Smooth muscle cell (in vitro differentiated cells): ENCODE data around the gene PRF1. TPM values are rescaled to one million over a fixed set of nuclear protein-coding genes. Genes with fewer than 3 reads are reported as not detected.
A peak's percentile ranks its signal among the peaks of the same experiment; 100 is the strongest.
"Not testable (repeated sequence)": the region's sequence is repeated elsewhere in the genome, so short reads cannot be mapped to it uniquely, and the experiment has no call there.

Experiments used
- DNase-seq: peaks from one replicate; lab custom pipeline; 2025; ENCODE audit not compliant: unreplicated experiment; lab: John Stamatoyannopoulos, UW
- H2AFZ ChIP-seq: fragments of 200-600 bp; sonication (generic); 2 replicates; pipeline ENCODE4 v1.6.0; 2016; ENCODE audit warnings: antibody characterized with exemption, low read depth, mild to moderate bottlenecking
- H3F3A ChIP-seq: fragments of 200-600 bp; sonication (generic); 2 replicates; pipeline ENCODE4 v1.6.0; 2017; ENCODE audit warnings: antibody characterized with exemption, low read depth
- H3K27ac ChIP-seq: fragments of 200-600 bp; sonication (generic); 2 replicates; pipeline ENCODE4 v1.5.1; 2016; ENCODE audit warnings: low read depth, mild to moderate bottlenecking
- H3K27me3 ChIP-seq: fragments of 200-600 bp; sonication (generic); 2 replicates; pipeline ENCODE4 v1.6.1; 2016; ENCODE audit warnings: low read depth, mild to moderate bottlenecking
- H3K36me3 ChIP-seq: fragments of 200-600 bp; sonication (generic); 2 replicates; pipeline ENCODE4 v1.5.1; 2016; ENCODE audit warnings: low read depth
- H3K4me1 ChIP-seq: fragments of 200-600 bp; sonication (generic); 2 replicates; pipeline ENCODE4 v1.5.1; 2016; ENCODE audit warnings: low read depth
- H3K4me2 ChIP-seq: fragments of 200-600 bp; sonication (generic); 2 replicates; pipeline ENCODE4 v1.6.0; 2016; ENCODE audit warnings: mild to moderate bottlenecking
- H3K4me3 ChIP-seq: fragments of 200-600 bp; sonication (generic); 2 replicates; pipeline ENCODE4 v1.5.1; 2016; ENCODE audit warnings: mild to moderate bottlenecking
- H3K79me2 ChIP-seq: fragments of 200-600 bp; sonication (generic); 2 replicates; pipeline ENCODE4 v1.6.0; 2016; ENCODE audit warnings: low read depth, mild to moderate bottlenecking
- H3K9ac ChIP-seq: fragments of 200-600 bp; sonication (generic); 2 replicates; pipeline ENCODE4 v1.6.0; 2016; ENCODE audit warnings: low read depth
- H3K9me3 ChIP-seq: fragments of 200-600 bp; sonication (generic); replicated peaks from 2 replicates; pipeline ENCODE4 v1.5.1; 2016; ENCODE audit warnings: low read depth
- H4K20me1 ChIP-seq: fragments of 200-600 bp; sonication (generic); 2 replicates; pipeline ENCODE4 v1.6.0; 2016; ENCODE audit warnings: low read depth
- WGBS: methylation state at CpG from one replicate; pipeline ENCODE4 v1.1.7; 2016; ENCODE audit warnings: low lambda C conversion rate; 5-methylcytosine and 5-hydroxymethylcytosine counted together
- polyA plus RNA-seq: library from polyadenylated mRNA; unstranded; fragments of >200 nt; fragmentation: Nextera tagmentation; extraction: Ambion mirVana; gene quantifications from 2 replicates; pipeline ENCODE4 v1.2.1, GENCODE V29; 2016
- total RNA-seq: library from RNA; depleted of rRNA; stranded (reverse); fragments of >200 nt; gene quantifications from 2 replicates; pipeline ENCODE4 v1.2.3, GENCODE V29; 2014
- TF ChIP-seq, protein P1 (sequence below): fragments of 200-600 bp; sonication (generic); IDR thresholded peaks from 2 replicates; pipeline ENCODE4 v1.5.1; 2017; ENCODE audit warnings: borderline replicate concordance, mild to moderate bottlenecking, antibody characterized with exemption; ENCODE audit not compliant: insufficient read depth, poor library complexity, severe bottlenecking

Gene PRF1
- total and polyA plus RNA-seq, 2 experiments from 2014 or later, result not detected

DNA sequence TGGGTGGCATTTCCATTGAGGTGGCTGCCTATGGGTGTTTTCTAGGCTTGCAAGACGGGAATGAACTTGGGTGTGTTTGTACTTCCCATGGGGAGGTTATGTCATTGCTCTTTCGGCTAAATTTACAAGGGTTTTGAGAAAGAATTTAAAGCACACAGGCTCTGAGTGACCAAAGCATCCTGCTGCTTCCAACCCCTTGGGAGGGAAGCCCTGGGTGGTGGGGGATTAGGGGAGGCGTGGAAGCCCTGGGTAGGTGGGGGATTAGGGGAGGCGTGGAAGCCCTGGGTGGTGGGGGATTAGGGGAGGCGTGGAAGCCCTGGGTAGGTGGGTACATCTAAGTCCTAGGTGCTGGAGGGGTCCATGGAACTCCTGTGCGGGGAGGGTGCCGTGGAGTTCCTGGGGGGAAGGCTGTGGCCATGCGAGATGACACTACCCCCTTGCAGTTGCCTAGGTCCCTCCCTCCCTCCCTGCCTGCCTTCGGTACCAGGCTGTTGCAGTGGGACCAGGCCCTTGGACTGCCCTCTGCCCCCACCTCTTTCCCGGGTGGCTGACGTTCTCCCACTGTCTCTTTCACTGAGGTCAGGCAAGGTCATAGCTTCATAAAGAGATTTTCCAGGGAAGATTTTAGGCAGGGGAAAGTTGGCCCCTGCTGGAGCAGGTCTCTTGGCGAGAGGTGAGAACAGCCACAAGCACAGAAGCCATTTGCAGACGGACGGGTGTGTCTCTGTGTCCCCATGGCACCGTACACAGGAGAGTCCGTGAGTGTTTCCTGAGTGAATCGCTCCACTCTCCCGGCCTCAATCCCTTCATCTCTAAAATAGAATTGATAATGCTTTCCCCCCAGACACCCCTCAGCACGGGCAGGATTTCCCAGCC is 19.5 kb downstream of the PRF1 start:
- Histone ChIP-seq H3K27ac (no peak overlapping the region), H3K36me3 (no peaks in the 10 kb centered on the region), H3K4me1 (peaks cover 10% of the 10 kb centered on the region), H3K27me3 (no peaks in the 10 kb centered on the region), H4K20me1 (no peaks in the 10 kb centered on the region), H3K9ac (no peak overlapping the region), H3K79me2 (no peaks in the 10 kb centered on the region), H3K9me3 (no peaks in the 10 kb centered on the region), H2AFZ (no peak overlapping the region), H3K4me3 (no peak overlapping the region), H3K4me2 (no peak overlapping the region), H3F3A (no peaks in the 10 kb centered on the region)
- 77% methylated on average over 19 of the region's 19 CpGs for WGBS
- DNase-seq, result no peak
- TF ChIP-seq, protein P1, sequence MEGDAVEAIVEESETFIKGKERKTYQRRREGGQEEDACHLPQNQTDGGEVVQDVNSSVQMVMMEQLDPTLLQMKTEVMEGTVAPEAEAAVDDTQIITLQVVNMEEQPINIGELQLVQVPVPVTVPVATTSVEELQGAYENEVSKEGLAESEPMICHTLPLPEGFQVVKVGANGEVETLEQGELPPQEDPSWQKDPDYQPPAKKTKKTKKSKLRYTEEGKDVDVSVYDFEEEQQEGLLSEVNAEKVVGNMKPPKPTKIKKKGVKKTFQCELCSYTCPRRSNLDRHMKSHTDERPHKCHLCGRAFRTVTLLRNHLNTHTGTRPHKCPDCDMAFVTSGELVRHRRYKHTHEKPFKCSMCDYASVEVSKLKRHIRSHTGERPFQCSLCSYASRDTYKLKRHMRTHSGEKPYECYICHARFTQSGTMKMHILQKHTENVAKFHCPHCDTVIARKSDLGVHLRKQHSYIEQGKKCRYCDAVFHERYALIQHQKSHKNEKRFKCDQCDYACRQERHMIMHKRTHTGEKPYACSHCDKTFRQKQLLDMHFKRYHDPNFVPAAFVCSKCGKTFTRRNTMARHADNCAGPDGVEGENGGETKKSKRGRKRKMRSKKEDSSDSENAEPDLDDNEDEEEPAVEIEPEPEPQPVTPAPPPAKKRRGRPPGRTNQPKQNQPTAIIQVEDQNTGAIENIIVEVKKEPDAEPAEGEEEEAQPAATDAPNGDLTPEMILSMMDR, result no peak

DNA sequence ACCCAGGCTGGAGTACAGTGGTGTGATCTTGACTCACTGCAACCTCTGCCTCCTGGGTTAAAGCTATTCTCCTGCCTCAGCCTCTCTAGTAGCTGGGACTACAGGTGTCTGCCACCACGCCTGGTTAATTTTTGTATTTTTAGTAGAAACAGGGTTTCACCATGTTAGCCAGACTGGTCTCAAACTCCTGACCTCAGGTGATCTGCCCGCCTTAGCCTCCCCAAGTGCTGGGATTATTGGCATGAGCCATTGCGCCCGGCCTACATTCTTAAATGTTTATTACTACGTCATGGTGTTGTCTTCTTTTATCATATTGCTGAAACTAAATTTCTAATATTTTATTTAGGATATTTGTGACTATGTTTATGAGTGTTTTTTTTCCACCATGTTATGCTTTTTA is 21.4 kb downstream of the PRF1 start:
- DNase-seq, H2AFZ ChIP-seq, H3K9me3 ChIP-seq, H3K9ac ChIP-seq, H4K20me1 ChIP-seq, H3K27me3 ChIP-seq, H3K4me2 ChIP-seq, H3K4me3 ChIP-seq, H3K27ac ChIP-seq, H3F3A ChIP-seq, H3K79me2 ChIP-seq, H3K36me3 ChIP-seq: not testable (repeated sequence)
- WGBS, result 99% methylated on average over 5 of the region's 5 CpGs
- H3K4me1 ChIP-seq, result peaks cover 16% of the 10 kb centered on the region

DNA sequence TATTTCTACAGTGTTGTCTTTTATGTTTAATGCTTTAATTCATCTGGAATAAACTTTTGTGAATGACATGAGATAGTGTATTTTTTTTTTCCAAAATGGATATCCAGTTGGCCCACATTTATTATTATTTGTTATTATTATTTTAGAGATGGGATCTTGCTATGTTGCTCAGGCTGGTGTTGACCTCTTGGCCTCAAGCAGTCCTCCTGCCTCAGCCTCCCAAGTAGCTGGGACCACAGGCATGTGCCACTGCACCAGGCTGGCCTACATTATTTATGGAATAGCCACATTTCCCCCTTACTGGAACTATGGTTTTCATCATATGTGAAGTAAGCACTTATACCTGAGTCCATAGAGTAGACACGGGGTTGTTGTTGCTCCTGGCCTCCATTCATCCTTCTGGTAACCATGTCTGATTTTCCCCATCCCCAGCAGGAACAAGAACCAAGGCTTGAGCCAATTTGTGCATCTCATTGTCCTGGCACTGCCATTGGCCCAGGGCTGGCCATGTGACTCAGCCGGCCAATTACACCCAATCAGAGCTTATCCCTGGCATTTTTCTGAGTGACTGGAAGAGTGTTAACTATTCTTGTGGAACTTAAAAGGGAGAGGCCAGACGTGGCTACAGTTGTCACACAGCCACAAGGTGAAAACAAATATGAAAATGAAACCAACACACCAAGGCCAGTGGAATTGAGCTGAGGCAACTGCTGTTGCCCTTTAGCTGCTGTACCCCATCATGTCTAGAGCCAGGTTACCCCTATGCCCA is 23.1 kb downstream of the PRF1 start:
- Histone ChIP-seq H4K20me1 (no peaks in the 10 kb centered on the region), H3F3A (peaks cover 9% of the 10 kb centered on the region), H3K27ac (peak overlapping the region; percentile 68), H3K9me3 (no peaks in the 10 kb centered on the region), H2AFZ (no peak overlapping the region), H3K79me2 (no peaks in the 10 kb centered on the region), H3K9ac (no peak overlapping the region), H3K36me3 (no peaks in the 10 kb centered on the region), H3K4me3 (no peak overlapping the region), H3K4me1 (peaks cover 7% of the 10 kb centered on the region), H3K27me3 (no peaks in the 10 kb centered on the region), H3K4me2 (no peak overlapping the region)
- TF ChIP-seq, protein P1, result no peak
- 92% methylated on average over 3 of the region's 3 CpGs for WGBS
- DNase-seq, result no peak

DNA sequence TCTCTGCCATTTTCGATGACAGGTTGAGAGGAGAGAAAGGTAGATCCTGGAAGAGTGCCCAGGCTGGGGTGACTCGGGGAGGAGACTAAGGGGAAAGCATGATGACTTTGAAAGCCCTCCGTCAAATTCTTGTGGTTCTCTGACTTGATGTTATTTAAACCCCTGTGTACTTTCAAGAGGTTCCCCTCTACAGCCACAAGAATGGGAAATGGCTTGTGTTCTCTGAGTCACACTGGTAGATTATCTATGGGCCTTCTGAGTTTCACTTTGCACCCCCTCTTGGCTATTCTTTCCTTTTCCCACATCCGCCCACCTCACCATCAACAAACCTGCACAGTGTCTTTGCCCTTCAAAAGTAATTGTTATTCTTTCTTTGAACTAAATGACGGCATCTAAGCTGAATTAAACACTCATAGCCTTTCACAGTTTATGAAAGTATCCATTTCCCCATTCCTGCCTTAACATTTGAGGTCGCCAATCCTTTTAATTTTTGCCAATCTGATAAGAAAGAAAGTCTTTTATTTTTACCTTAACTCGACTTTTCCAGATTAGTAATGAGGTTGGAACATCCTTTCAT is 24.1 kb downstream of the PRF1 start:
- no peaks in the 10 kb centered on the region for H4K20me1 ChIP-seq
- H3K27ac ChIP-seq, result peak overlapping the region; percentile 68
- no peaks in the 10 kb centered on the region for H3K27me3 ChIP-seq
- no peak for DNase-seq
- H3K36me3 ChIP-seq, result no peaks in the 10 kb centered on the region
- no peaks in the 10 kb centered on the region for H3K79me2 ChIP-seq
- H3K9me3 ChIP-seq, result no peaks in the 10 kb centered on the region
- H2AFZ ChIP-seq, result no peak overlapping the region
- H3F3A ChIP-seq, result peaks cover 9% of the 10 kb centered on the region
- no peak overlapping the region for H3K9ac ChIP-seq
- TF ChIP-seq, protein P1, result no peak
- WGBS, result 29% methylated on average over 7 of the region's 7 CpGs
- no peak overlapping the region for H3K4me3 ChIP-seq
- H3K4me2 ChIP-seq, result peak overlapping the region; percentile 24
- peaks cover 7% of the 10 kb centered on the region for H3K4me1 ChIP-seq
